Measurements from ENCODE around the gene LRRC28.

LRRC28 gene

DNA sequence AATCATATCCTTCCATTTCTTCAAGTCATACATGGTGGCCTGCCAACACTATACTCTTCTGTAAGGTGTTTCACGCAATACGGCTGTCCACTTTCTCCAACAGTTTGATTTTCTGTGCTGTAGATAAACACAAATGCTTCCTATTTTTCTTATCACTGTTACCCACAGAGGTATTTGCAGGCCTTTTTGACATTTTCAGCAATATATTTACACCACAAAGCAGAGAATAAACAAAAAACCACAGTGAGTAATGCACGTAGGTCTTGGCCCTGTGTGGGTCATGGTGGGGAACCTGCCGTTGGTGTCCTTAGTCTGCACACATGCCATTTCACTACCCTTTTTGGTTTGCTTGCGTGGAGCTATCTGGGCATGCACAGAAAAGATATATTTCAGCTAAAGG, 59.5 kb downstream of the LRRC28 start:
- no peak for DNase-seq (ENCODE audit: low read depth)
- H3K4me3 ChIP-seq (ENCODE audit: low read length), result no peak overlapping the region
- no peak for TF ChIP-seq CTCF (IDR thresholded peaks at IDR 0.05; ENCODE audit: insufficient read depth, low read depth, low read length, missing control alignments)

- no peak overlapping the region for H3K4me3 ChIP-seq (ENCODE audit: low read length)
- no peak for DNase-seq (ENCODE audit: low read depth)
- no peak for TF ChIP-seq CTCF (IDR thresholded peaks at IDR 0.05; ENCODE audit: insufficient read depth, low read depth, low read length, missing control alignments)
Observed at GRCh38 chr15:99312228-99312627, 60.9 kb downstream of the LRRC28 start.

GRCh38 chr15:99312794-99313193, 61.5 kb downstream of the LRRC28 start:
- DNase-seq (ENCODE audit: low read depth), result no peak
- no peak overlapping the region for H3K4me3 ChIP-seq (ENCODE audit: low read length)
- TF ChIP-seq CTCF (IDR thresholded peaks at IDR 0.05; ENCODE audit: insufficient read depth, low read depth, low read length, missing control alignments), result no peak

DNA sequence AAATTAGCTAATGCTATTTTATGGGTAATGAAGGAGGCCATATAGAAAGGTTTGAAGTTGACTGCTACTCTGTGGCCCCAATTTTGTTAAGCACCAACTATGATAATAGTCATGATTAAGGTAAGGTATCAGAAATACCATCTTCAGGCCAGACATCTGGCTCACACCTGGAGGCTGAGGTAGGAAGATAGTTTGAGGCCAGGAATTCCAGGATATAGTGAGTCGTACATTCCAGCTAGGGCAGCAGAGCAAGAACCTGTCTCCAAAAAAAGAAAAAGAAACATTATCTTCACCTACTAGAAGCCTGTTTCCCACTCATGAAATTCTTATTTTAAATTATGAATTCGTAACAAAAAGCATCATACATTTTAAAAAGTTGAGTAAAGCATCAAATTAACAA, 64.4 kb downstream of the LRRC28 start:
- DNase-seq (ENCODE audit: low read depth), result peak; percentile 34
- no peak overlapping the region for H3K4me3 ChIP-seq (ENCODE audit: low read length)
- no peak for TF ChIP-seq CTCF (IDR thresholded peaks at IDR 0.05; ENCODE audit: insufficient read depth, low read depth, low read length, missing control alignments)

DNA sequence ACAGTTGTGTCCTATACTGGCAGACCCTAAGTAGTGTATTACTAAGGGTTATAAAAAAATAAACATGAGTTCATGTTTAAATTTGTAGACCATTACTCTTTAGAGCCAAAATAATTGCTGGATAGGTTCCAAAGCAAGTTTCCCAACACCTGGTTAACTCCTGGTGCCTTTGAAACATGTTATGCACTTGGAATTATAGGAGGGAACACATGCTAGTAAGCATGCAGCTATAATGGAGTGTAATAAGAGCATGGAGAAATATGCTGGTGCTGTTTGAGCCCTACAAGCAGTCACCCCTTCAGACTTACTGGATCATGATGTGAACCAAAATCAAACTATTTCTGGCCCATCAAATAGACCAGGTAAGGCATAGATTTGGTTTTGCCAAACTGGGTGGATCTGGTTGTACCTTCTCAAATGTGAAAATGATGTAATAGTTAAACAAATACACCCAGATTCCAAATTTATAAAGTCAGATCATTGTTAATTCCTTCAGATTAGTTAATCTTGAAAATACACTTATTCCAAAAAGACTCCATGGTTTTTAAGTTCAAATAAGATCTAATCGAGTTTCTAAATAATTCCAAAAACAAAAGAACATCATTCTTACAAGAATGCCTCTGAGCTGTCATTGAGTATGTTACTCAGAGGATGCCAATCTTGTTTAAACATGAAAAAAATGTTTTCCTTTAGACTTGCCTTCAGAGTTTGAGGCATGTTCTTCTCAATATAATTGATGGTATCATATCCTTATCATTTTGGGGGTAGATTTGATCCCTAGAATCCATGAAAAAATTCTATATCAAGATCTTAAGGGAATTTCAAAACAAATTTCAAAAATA, 69.3 kb downstream of the LRRC28 start:
- no peak overlapping the region for H3K4me3 ChIP-seq (ENCODE audit: low read length)
- TF ChIP-seq CTCF (IDR thresholded peaks at IDR 0.05; ENCODE audit: insufficient read depth, low read depth, low read length, missing control alignments), result no peak
- DNase-seq (ENCODE audit: low read depth), result peak; percentile 68

DNA sequence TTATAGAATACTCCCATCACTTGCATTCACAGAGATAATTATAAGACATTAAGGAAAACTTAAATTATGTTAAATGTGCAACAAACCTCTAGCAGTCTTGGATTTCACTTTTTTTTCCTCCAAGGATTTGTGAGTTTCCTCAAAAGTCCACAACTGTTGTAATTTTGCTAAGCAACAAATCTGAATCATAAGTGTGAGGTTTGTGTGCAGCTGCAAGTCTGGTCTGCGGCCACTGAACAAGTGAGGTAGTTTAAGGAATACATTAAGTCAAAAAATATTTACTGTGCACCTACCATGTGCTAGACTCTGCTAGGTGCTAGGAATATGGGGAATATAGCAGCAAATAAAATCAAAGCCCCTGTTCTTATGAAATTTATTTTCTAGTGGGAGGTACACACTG, 70.2 kb downstream of the LRRC28 start:
- peak; percentile 77 for DNase-seq (ENCODE audit: low read depth)
- TF ChIP-seq CTCF (IDR thresholded peaks at IDR 0.05; ENCODE audit: insufficient read depth, low read depth, low read length, missing control alignments), result no peak
- H3K4me3 ChIP-seq (ENCODE audit: low read length), result no peak overlapping the region

All from epithelial cell of esophagus (primary cell).